T-helper 2 cell treated with Interferon-gamma antibody and Interleukin-4, amounts not matched to agents 100 ng/mL and 5 ng/mL, for 36 hours (primary cell): ENCODE data around the gene OTUD4. TPM values are rescaled to one million over a fixed set of nuclear protein-coding genes. Genes with fewer than 3 reads are reported as not detected.

Experiments used
- intact Hi-C: fragments of 100-400 bp; cut with micrococcal nuclease; formaldehyde crosslinking; loops from one replicate; pipeline ENCODE4 v1.15.1; 2023
- total RNA-seq: library from RNA; stranded (reverse); gene quantifications from 2 replicates; pipeline ENCODE4 v1.2.3, GENCODE V29; 2022

OTUD4 gene
- total RNA-seq, 1 donor from 2014 or later, result 50.8 TPM

GRCh38 chr4:145136219-145136618 lies 44.2 kb downstream of the OTUD4 start:
- intact Hi-C loops, result loop anchor here (10.0 kb wide), 1 partner anchor 349 kb away; the partner anchor contains the start of gene SMAD1

- intact Hi-C loops, result loop anchor here (10.0 kb wide), 1 partner anchor 352 kb away; the partner anchor contains the start of gene SMAD1
Measured at GRCh38 chr4:145132511-145133098, 47.8 kb downstream of the OTUD4 start.

GRCh38 chr4:145131848-145132247 lies 48.5 kb downstream of the OTUD4 start:
- intact Hi-C loops, result loop anchor here (2.0 to 10.0 kb wide), 2 partner anchors 47 to 353 kb away; partner anchors contain the start of gene SMAD1

- intact Hi-C loops, result loop anchor here (2.0 to 10.0 kb wide), 2 partner anchors 48 to 354 kb away; partner anchors contain the start of gene SMAD1
Measured at GRCh38 chr4:145130788-145131399, 49.5 kb downstream of the OTUD4 start.

GRCh38 chr4:145130130-145130529 lies 50.3 kb downstream of the OTUD4 start:
- intact Hi-C loops, result loop anchor here (2.0 to 10.0 kb wide), 2 partner anchors 49 to 355 kb away; partner anchors contain the start of gene SMAD1

- intact Hi-C loops, result no loop called here
Measured at GRCh38 chr4:145125396-145125795, 55.0 kb downstream of the OTUD4 start.

GRCh38 chr4:145108128-145108527 lies 72.3 kb downstream of the OTUD4 start:
- intact Hi-C loops, result no loop called here

- intact Hi-C loops, result no loop called here
Measured at GRCh38 chr4:145107126-145107525, 73.3 kb downstream of the OTUD4 start.

GRCh38 chr4:145103496-145103895 lies 76.9 kb downstream of the OTUD4 start:
- intact Hi-C loops, result no loop called here

GRCh38 chr4:145102619-145103018 lies 77.8 kb downstream of the OTUD4 start:
- intact Hi-C loops, result no loop called here

- intact Hi-C loops, result no loop called here
Measured at GRCh38 chr4:145101091-145101490, 79.3 kb downstream of the OTUD4 start.

- intact Hi-C loops, result loop anchor here (2.0 to 5.0 kb wide), 4 partner anchors 15 to 1587 kb away; partner anchors contain the start of genes SMARCA5 and ZNF827
Measured at GRCh38 chr4:145099653-145100052, 80.7 kb downstream of the OTUD4 start.

- intact Hi-C loops, result loop anchor here (1.0 to 5.0 kb wide), 7 partner anchors 16 to 1586 kb away; partner anchors contain the start of genes MMAA, OTUD4, SMARCA5 and ZNF827
Measured at GRCh38 chr4:145098675-145099037, 81.7 kb downstream of the OTUD4 start.

GRCh38 chr4:145097821-145098674 lies 82.3 kb downstream of the OTUD4 start, which contains the start of the genes ABCE1 and ANAPC10:
Gene ABCE1, plus strand, starts transcription at chr4:145098311. Its CDS starts 6,102 bp downstream, at chr4:145104413.
Gene ANAPC10, minus strand, starts transcription at chr4:145098196. Its CDS starts 2,097 bp downstream, at chr4:145096099.
- intact Hi-C loops, result loop anchor here (1.0 to 5.0 kb wide), 7 partner anchors 17 to 1585 kb away; partner anchors contain the start of genes MMAA, OTUD4, SMARCA5 and ZNF827

GRCh38 chr4:145097331-145097820 lies 83.0 kb downstream of the OTUD4 start:
- intact Hi-C loops, result loop anchor here (5.0 kb wide), 1 partner anchor 840 kb away; the partner anchor contains the start of gene ZNF827

- intact Hi-C loops, result no loop called here
Measured at GRCh38 chr4:145093638-145094037, 86.8 kb downstream of the OTUD4 start.

- intact Hi-C loops, result no loop called here
Measured at GRCh38 chr4:145090380-145090779, 90.0 kb downstream of the OTUD4 start.

GRCh38 chr4:145083891-145084605 lies 96.3 kb downstream of the OTUD4 start:
- intact Hi-C loops, result no loop called here
